Type B pancreatic cell (in vitro differentiated cells): ENCODE results near the gene C4orf50. TPM values are rescaled to one million over a fixed set of nuclear protein-coding genes. Genes with fewer than 3 reads are reported as not detected.

ENCODE experiments used
- DNase-seq: peaks from one replicate; pipeline ENCODE4 v3.0.0; 2021; ENCODE audit warnings: mixed read lengths; ENCODE audit not compliant: unreplicated experiment; ENCODE audit errors: extremely low spot score
- H3K27ac Mint-ChIP-seq: 2 replicates; pipeline ENCODE4 v1.8.0; 2021; ENCODE audit warnings: mild to moderate bottlenecking, mixed read lengths
- H3K27me3 Mint-ChIP-seq: 2 replicates; pipeline ENCODE4 v1.8.0; 2021; ENCODE audit warnings: mixed read lengths
- H3K36me3 Mint-ChIP-seq: 2 replicates; pipeline ENCODE4 v1.8.0; 2021; ENCODE audit warnings: mixed read lengths
- H3K4me1 Mint-ChIP-seq: one replicate; pipeline ENCODE4 v1.8.0; 2021; ENCODE audit warnings: mixed read lengths; ENCODE audit not compliant: unreplicated experiment
- H3K4me3 Mint-ChIP-seq: 2 replicates; pipeline ENCODE4 v1.8.0; 2021; ENCODE audit warnings: mild to moderate bottlenecking, mixed read lengths
- H3K9me3 Mint-ChIP-seq: 2 replicates; pipeline ENCODE4 v1.8.0; 2021; ENCODE audit warnings: mixed read lengths
- total RNA-seq: library from RNA; stranded (reverse); gene quantifications from 2 replicates; pipeline ENCODE4 v1.2.1, GENCODE V29; 2021; ENCODE audit warnings: low replicate concordance
- TF ChIP-seq, protein P1 (sequence below): fragments of 200-600 bp; sonication (generic); conservative IDR thresholded peaks from 2 replicates; pipeline ENCODE4 v1.5.0; 2021; ENCODE audit warnings: antibody characterized with exemption, mild to moderate bottlenecking

The C4orf50 gene
- total RNA-seq, 1 donor from 2014 or later: 0.19 TPM

DNA sequence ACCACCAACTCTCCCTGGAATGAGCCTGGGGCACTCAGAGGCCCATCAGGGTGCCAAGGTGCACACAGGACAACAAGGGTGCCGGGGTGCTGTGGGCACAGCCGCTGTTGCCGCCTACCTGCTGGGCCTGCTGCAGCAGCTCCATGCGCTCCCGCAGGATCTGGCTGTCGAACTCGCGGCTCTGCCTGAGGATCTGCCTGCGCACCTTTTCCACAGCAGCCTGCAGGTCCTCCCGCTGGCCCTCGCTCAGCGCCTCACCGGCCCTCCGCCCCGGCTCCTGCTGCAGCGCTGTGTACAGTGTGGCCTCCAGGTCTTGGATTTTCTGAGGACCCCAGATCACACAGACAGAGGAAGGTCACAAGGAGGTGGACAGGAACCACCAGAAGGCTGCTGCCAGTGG, 17.6 kb upstream of the C4orf50 start:
- no peaks in the 10 kb centered on the region for H3K9me3 Mint-ChIP-seq
- peaks cover 30% of the 10 kb centered on the region for H3K27me3 Mint-ChIP-seq
- H3K36me3 Mint-ChIP-seq: no peaks in the 10 kb centered on the region
- peaks cover 7% of the 10 kb centered on the region for H3K4me1 Mint-ChIP-seq
- H3K4me3 Mint-ChIP-seq: no peak overlapping the region
- no peak overlapping the region for H3K27ac Mint-ChIP-seq
- no peak for DNase-seq
- TF ChIP-seq, protein P1, sequence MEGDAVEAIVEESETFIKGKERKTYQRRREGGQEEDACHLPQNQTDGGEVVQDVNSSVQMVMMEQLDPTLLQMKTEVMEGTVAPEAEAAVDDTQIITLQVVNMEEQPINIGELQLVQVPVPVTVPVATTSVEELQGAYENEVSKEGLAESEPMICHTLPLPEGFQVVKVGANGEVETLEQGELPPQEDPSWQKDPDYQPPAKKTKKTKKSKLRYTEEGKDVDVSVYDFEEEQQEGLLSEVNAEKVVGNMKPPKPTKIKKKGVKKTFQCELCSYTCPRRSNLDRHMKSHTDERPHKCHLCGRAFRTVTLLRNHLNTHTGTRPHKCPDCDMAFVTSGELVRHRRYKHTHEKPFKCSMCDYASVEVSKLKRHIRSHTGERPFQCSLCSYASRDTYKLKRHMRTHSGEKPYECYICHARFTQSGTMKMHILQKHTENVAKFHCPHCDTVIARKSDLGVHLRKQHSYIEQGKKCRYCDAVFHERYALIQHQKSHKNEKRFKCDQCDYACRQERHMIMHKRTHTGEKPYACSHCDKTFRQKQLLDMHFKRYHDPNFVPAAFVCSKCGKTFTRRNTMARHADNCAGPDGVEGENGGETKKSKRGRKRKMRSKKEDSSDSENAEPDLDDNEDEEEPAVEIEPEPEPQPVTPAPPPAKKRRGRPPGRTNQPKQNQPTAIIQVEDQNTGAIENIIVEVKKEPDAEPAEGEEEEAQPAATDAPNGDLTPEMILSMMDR: no peak

DNA sequence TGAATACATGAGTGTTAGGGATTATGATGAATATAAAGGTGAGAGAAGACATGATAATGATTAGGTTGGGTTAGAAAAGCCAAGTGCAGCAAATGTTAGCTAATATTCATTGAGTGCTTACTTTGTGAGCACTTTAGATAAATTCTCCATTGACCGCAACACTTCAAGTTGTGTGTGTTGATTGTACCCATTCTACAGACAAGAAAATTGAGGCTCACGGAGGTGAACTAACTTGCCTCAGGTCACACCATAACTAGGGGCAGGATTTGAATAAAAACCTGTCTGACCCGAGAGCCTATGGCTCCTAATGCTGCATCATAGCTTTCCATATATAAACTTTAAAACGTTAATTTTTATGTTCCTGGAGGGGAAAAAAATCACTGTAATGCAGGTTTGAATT, 15.2 kb upstream of the C4orf50 start:
- peaks cover 27% of the 10 kb centered on the region for H3K27me3 Mint-ChIP-seq
- TF ChIP-seq, protein P1: no peak
- no peak overlapping the region for H3K4me3 Mint-ChIP-seq
- H3K36me3 Mint-ChIP-seq: no peaks in the 10 kb centered on the region
- H3K4me1 Mint-ChIP-seq: peaks cover 7% of the 10 kb centered on the region
- no peak overlapping the region for H3K27ac Mint-ChIP-seq
- no peaks in the 10 kb centered on the region for H3K9me3 Mint-ChIP-seq
- no peak for DNase-seq

DNA sequence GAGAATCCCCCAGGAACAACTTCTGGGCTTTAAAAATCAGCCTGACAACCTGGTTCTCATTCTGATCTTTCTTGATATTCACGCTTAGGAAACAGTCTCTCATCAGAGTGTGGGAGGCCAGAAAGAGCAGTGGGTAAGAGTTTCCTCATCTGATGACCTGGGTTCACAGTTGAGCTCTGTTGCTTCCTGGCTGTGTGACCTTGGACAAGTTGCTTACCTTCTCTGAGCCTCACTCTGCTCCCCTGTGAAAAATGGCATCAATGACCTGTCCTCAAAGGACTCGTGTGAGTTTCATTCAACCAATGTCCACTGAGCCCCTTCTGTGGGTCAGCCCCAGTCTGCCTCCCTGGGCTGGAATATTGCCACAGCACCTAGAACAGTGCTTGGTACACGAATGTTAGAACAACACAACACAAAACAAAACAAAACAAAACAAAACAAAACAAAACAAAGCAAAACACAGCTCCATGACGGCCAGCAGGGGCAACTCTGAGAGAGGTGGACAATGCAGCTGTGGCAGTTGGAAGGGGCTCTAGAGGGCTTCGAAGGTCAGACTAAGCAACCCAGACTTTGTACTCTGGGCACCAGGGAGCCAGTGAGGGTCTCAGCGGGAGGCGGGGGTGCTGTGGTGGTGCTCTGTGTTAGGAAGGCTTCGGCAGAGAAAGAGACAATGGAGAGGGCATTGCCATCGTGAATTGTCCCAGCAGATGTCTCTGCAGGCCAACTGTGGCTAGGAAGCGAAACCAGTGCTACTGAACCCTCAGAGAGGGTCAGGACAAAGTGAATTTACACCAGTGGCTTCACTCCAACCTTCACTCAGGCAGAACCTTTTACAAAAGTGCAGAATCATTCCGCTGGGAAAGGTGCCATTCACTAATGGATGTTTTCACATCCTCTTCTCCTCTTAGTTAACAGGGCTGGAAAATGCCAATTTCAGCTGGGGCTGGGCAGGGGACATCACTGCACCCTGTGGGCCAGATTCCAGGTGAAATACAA, 14.3 kb upstream of the C4orf50 start:
- Mint-ChIP-seq H3K27ac (peak overlapping the region; percentile 29), H3K27me3 (peaks cover 31% of the 10 kb centered on the region)

DNA sequence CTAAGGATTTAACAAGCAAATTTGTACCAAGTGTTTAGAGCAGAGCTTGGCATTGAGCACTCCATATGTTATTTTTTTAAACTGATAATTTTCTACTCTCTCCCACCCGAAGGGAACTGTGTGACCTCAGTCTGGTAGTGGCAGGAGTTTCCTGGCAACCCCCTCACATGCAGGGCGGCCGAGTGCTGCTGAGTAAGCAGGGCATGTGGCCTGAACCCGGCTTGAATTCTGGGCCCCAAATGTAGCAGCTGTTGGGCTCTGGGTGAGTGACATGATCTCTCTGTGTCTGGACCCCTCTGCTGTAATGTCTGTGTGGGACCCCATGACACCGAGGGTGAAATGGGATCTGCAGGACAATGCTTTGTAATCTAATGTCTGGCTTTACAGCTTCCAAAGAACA, 13.6 kb upstream of the C4orf50 start:
- peaks cover 7% of the 10 kb centered on the region for H3K4me1 Mint-ChIP-seq
- DNase-seq: no peak
- peak overlapping the region; percentile 29 for H3K27ac Mint-ChIP-seq

More for the DNA sequence above, 14.3 kb upstream of the C4orf50 start:
- Mint-ChIP-seq H3K36me3 (no peaks in the 10 kb centered on the region), H3K9me3 (no peaks in the 10 kb centered on the region), H3K4me1 (peaks cover 7% of the 10 kb centered on the region), H3K4me3 (no peak overlapping the region)
- TF ChIP-seq, protein P1: peak; percentile 33
- no peak for DNase-seq

DNA sequence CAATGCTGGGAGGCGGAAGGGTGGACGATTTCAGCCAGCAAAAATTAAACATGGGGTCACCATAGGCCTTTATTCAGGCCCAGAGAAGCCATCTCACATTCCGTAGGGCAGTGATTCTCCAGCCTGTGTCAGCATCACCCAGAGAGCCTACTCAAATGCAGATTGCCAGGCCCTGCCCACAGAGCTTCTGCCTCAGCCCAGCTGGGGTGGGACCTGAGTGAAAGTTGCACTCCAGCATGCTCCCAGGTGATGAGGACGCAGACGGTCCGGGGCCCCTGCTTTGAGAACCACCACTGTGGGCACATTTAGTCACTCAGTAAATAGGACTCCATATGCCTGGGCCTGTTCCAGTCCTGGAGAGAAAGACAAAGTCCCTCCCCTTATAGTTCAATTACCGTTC, 12.4 kb upstream of the C4orf50 start:
- peaks cover 35% of the 10 kb centered on the region for H3K27me3 Mint-ChIP-seq
- no peaks in the 10 kb centered on the region for H3K36me3 Mint-ChIP-seq
- peaks cover 7% of the 10 kb centered on the region for H3K4me1 Mint-ChIP-seq
- H3K4me3 Mint-ChIP-seq: no peak overlapping the region
- no peaks in the 10 kb centered on the region for H3K9me3 Mint-ChIP-seq
- TF ChIP-seq, protein P1: no peak
- no peak overlapping the region for H3K27ac Mint-ChIP-seq
- DNase-seq: no peak

More for the DNA sequence above, 13.6 kb upstream of the C4orf50 start:
- H3K27me3 Mint-ChIP-seq: peaks cover 33% of the 10 kb centered on the region
- TF ChIP-seq, protein P1: no peak
- H3K9me3 Mint-ChIP-seq: no peaks in the 10 kb centered on the region
- no peaks in the 10 kb centered on the region for H3K36me3 Mint-ChIP-seq
- no peak overlapping the region for H3K4me3 Mint-ChIP-seq
